Coronary artery (tissue), 2 donors: ENCODE data around the gene NMT1.

Source experiments
- DNase-seq: peaks from one replicate; pipeline ENCODE4 v3.0.0-alpha.2; 2017; ENCODE audit warnings: low spot score
- H3K27ac ChIP-seq, 2 donors: fragments of 200-600 bp; sonication (generic); one replicate each; pipeline ENCODE4 v1.5.1; 2016 to 2019
- H3K4me3 ChIP-seq: fragments of 200-600 bp; sonication (generic); 2 replicates; pipeline ENCODE4 v1.5.1; 2016; ENCODE audit warnings: mild to moderate bottlenecking, moderate library complexity
- TF ChIP-seq, protein P1 (sequence below): fragments of 200-600 bp; sonication (generic); IDR thresholded peaks from one replicate; pipeline ENCODE4 v1.5.1; 2019; ENCODE audit warnings: antibody characterized with exemption

The NMT1 gene

DNA sequence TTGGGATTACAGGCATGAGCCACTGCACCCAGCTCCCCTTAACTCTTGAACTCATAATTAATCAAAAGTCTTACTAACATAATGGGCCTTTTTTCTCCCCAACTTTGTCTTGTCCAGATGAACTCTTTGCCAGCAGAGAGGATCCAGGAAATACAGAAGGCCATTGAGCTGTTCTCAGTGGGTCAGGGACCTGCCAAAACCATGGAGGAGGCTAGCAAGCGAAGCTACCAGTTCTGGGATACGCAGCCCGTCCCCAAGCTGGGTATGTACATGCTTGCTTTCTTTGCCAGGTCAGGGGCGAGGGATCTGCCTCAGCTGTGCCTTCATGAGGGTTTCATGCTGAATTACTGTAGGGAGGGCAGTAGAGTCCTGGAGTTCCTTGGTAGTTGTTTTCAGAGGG is 25.3 kb downstream of the NMT1 start:
- H3K27ac ChIP-seq = peak overlapping the region; percentile 15 to 63
- H3K4me3 ChIP-seq = no peak overlapping the region
- TF ChIP-seq, protein P1, sequence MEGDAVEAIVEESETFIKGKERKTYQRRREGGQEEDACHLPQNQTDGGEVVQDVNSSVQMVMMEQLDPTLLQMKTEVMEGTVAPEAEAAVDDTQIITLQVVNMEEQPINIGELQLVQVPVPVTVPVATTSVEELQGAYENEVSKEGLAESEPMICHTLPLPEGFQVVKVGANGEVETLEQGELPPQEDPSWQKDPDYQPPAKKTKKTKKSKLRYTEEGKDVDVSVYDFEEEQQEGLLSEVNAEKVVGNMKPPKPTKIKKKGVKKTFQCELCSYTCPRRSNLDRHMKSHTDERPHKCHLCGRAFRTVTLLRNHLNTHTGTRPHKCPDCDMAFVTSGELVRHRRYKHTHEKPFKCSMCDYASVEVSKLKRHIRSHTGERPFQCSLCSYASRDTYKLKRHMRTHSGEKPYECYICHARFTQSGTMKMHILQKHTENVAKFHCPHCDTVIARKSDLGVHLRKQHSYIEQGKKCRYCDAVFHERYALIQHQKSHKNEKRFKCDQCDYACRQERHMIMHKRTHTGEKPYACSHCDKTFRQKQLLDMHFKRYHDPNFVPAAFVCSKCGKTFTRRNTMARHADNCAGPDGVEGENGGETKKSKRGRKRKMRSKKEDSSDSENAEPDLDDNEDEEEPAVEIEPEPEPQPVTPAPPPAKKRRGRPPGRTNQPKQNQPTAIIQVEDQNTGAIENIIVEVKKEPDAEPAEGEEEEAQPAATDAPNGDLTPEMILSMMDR = no peak
- DNase-seq = no peak

DNA sequence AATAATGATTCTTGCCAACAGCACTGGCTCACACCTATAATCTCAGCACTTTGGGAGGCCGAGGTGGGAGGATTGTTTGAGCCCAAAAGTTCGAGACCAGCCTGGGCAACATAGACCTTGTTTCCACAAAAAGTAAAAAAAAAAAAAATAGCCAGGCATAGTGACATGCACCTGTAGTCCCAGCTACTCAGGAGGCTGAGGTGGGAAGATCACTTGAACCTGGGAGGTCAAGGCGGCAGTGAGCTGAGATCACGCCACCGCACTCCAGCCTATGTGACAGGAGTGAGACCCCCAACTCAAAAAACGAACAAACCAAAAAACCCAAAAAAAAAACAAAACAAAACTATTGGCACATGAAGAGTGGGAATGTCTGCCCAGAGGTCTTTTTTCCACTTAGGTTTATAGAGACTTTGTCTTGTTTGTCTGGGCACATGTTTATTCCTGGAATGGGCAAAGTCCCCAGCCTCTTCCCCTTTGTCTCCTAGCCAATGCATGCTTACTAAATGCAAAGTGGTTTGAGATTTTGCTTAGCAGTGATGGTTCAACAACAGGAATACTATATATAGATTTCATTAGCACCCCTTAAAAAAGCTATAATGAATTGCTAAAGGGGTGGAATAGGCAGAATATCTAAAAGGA is 25.9 kb downstream of the NMT1 start:
- DNase-seq = no peak
- Histone ChIP-seq H3K27ac (peak overlapping the region; percentile 63 to 78), H3K4me3 (no peak overlapping the region)
- TF ChIP-seq, protein P1 = no peak

DNA sequence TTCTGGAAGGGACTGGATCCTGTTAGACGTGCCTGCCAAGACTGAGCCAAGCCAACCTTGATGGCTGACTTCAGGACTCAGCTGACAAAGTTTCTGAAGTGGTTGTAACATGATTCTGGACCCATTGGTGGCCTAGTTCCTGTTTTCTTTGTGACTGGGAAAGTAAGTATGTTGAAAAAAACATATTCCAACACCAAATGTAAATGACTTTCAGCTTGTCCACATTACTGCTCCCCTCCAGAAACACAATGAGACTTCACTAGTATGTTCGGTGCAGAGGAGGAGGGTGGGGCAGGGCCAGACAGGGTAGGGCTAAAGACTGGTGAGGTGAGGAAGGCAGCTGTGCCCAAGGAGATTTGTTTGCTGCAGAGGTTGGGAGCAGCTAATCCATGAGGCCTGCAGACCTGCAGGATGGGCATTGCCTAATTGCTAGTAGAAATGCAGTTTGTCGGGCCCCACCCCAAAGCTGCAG is 26.4 kb downstream of the NMT1 start:
- peak overlapping the region; percentile 63 to 78 for H3K27ac ChIP-seq
- DNase-seq = no peak
- TF ChIP-seq, protein P1 = no peak

DNA sequence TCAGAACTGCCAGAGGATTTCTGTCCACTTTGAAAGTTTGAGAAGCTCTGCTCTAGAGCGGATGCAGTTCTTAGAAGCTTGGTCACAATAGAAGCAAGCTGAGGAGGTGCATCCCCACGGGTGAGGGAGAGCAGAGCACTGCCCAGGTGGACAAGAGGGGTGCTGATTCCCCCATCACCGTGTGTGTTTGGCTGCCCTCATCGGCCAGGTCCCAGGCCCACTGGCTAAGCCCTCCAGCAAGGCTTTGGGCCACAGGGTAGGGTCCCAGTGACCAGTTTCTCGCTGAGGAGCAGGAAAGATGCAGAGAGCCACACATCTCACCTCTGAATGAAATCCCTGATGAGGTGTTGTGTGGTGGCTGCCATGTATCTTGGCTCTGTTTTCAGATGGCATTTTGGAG is 26.9 kb downstream of the NMT1 start:
- Histone ChIP-seq H3K27ac (peak overlapping the region; percentile 63 to 78), H3K4me3 (no peak overlapping the region)
- TF ChIP-seq, protein P1 = no peak
- DNase-seq = no peak

More for the DNA sequence above, 26.4 kb downstream of the NMT1 start:
- H3K4me3 ChIP-seq = no peak overlapping the region

DNA sequence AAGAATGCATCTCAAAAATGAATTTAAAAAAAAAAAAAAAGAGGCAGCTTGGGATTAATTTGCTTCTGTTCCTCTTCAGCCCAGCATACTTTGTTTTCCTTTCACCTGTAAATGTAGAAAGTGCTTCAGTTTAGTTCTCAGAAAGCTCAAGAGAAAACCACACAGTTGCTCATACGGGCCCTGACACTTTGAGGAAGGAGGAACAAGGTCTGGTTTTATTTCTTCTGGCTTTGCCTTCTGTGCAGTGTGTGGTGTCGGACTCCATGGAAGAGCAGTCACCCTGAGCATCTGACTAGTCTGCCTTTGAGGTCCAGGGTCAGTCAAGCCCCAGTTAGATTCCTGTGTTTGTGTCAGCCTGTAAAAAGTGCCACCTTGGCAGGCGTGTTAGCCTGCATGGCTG is 27.6 kb downstream of the NMT1 start:
- Histone ChIP-seq H3K4me3 (no peak overlapping the region), H3K27ac (peak overlapping the region; percentile 35 to 63)
- no peak for DNase-seq
- TF ChIP-seq, protein P1 = no peak

DNA sequence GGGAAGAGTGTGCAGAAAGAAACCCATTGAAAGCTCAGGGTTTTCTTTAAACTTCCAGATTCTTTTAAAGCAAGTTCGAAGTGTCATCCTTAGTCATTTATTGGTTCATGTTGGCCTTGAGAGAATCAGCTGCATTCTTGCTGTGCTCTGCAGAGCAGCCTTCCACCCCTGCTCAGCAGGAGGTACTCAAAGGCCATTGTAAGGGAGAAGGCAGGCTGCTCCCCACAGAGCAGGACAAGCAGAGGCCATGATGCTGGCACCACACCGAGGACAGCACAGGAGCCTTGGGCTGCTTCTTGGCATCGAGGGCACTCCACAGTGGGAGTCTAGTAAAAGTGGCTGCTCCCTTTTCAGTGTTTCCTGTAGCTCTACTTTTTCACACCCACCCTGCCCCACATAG is 29.6 kb downstream of the NMT1 start:
- Histone ChIP-seq H3K4me3 (no peak overlapping the region), H3K27ac (peak overlapping the region in 1 of 2 donors; percentile 94)
- TF ChIP-seq, protein P1 = no peak

DNA sequence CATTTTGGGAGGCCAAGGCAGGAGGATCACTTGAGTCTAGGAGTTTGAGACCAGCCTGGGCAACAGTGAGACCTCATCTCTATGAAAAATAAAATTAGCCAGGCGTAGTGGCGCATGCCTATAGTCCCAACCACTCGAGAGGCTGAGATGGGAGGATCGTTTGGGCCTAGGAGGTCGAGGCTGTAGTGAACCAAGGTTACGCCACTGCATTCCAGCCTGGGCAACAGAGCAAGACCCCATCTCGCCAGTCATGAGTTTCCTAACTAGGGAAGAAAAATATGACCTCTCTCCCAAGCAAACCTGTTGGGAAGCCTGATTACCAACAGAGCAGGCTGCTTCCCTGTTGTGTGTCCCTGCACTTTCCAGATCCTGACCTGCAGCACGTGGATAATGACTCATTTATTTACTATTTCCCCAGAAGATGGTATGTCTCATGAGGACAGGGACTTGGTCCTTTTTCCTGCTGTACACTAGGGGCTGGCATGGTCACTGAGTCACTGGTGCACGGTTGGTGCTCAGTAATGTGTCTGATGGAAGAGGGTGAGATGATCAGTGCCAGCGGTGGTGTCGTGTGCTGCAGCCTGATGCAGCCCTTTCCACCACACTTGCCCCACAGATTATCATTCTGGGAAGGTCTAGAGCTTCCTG is 30.8 kb downstream of the NMT1 start:
- DNase-seq = no peak
- TF ChIP-seq, protein P1 = no peak
- H3K27ac ChIP-seq = peak overlapping the region in 1 of 2 donors; percentile 94
- no peak overlapping the region for H3K4me3 ChIP-seq

More for the DNA sequence above, 29.6 kb downstream of the NMT1 start:
- no peak for DNase-seq
